B cell (primary cell): ENCODE measurements around the gene GLOD5. TPM values are rescaled to one million over a fixed set of nuclear protein-coding genes. Genes with fewer than 3 reads are reported as not detected.

Experiments
- ATAC-seq: fragments of 200-7000 bp; cut with Tn5 transposase; one replicate; pipeline ENCODE4 v1.10.0; 2021; ENCODE audit warnings: low read depth, mild to moderate bottlenecking, moderate number of reproducible peaks, moderate library complexity
- CTCF ChIA-PET: fragments of 350-600 bp; sonication (Branson Sonifier 250); formaldehyde crosslinking; loops from one replicate; lab custom pipeline; 2021; ENCODE audit warnings: antibody characterized with exemption, inconsistent platforms; lab: Charles Lee
- POLR2A ChIA-PET: fragments of 350-600 bp; sonication (Branson Sonifier 250); formaldehyde crosslinking; loops from one replicate; lab custom pipeline; 2021; ENCODE audit warnings: antibody characterized with exemption; lab: Charles Lee
- DNase-seq: peaks from one replicate; pipeline ENCODE4 v3.0.0; 2013
- H2AFZ ChIP-seq: 2 replicates; pipeline ENCODE4 v1.6.1; 2012; ENCODE audit warnings: mild to moderate bottlenecking, low read depth, low read length; ENCODE audit not compliant: insufficient read depth, poor library complexity, severe bottlenecking
- H3K27ac ChIP-seq, 2 donors: 1 replicate in 1 of 2; 2 replicates in 1 of 2; pipeline ENCODE4 v1.5.1; 2012 to 2013; ENCODE audit warnings: low read length in 2 of 2, mild to moderate bottlenecking in 2 of 2, moderate library complexity in 1 of 2
- H3K27me3 ChIP-seq, 4 experiments: fragments of 200-600 bp in 1 of 4; sonication (generic) in 1 of 4; replicated peaks in 1 of 4; 1 replicate in 2 of 4; 2 replicates in 2 of 4; pipeline versions ENCODE4 v1.6.1 to v1.7.0; 2013 to 2016; ENCODE audit warnings: low read length in 3 of 4, mild to moderate bottlenecking in 2 of 4, mixed read lengths in 1 of 4, moderate library complexity in 1 of 4; ENCODE audit not compliant: insufficient read depth in 4 of 4, control insufficient read depth in 3 of 4; ENCODE audit errors: control extremely low read depth in 1 of 4
- H3K36me3 ChIP-seq, 2 experiments: replicated peaks in 1 of 2; 1 replicate in 1 of 2; 2 replicates in 1 of 2; pipeline versions ENCODE4 v1.6.1 to v1.7.1; 2013; ENCODE audit warnings: low read length in 1 of 2; ENCODE audit not compliant: insufficient read depth in 2 of 2, control insufficient read depth in 1 of 2; ENCODE audit errors: control extremely low read depth in 1 of 2, extremely low read depth in 1 of 2
- H3K4me1 ChIP-seq, 2 donors: fragments of 200-600 bp in 1 of 2; sonication (generic) in 1 of 2; 1 replicate in 1 of 2; 2 replicates in 1 of 2; pipeline versions ENCODE4 v1.5.1 to v1.6.1; 2013 to 2017; ENCODE audit warnings: low read length in 2 of 2; ENCODE audit not compliant: control insufficient read depth in 2 of 2, insufficient read depth in 2 of 2
- H3K4me2 ChIP-seq: replicated peaks from 2 replicates; pipeline ENCODE3; 2012; ENCODE audit warnings: mild to moderate bottlenecking, low read depth, low read length; ENCODE audit not compliant: poor library complexity, severe bottlenecking
- H3K4me3 ChIP-seq, 5 experiments: fragments of 200-600 bp in 1 of 5; sonication (generic) in 1 of 5; 1 replicate in 3 of 5; 2 replicates in 2 of 5; pipeline versions ENCODE4 v1.5.1 to v1.7.0; 2011 to 2016; ENCODE audit warnings: low read length in 4 of 5, mild to moderate bottlenecking in 4 of 5, low read depth in 2 of 5, control low read depth in 1 of 5, moderate library complexity in 1 of 5; ENCODE audit not compliant: insufficient read depth in 1 of 5; ENCODE audit errors: control extremely low read depth in 1 of 5, extremely low read depth in 1 of 5
- H3K79me2 ChIP-seq: fragments of 200-600 bp; sonication (generic); one replicate; pipeline ENCODE4 v1.6.0; 2016; ENCODE audit warnings: low read length; ENCODE audit not compliant: control insufficient read depth, insufficient read depth
- H3K9ac ChIP-seq: fragments of 200-600 bp; sonication (generic); 2 replicates; pipeline ENCODE4 v1.6.1; 2017; ENCODE audit warnings: mild to moderate bottlenecking, low read length, moderate library complexity
- H3K9me3 ChIP-seq, 3 donors: one replicate each; pipeline versions ENCODE4 v1.6.1 to v1.7.1; 2013; ENCODE audit warnings: low read length in 2 of 3; ENCODE audit not compliant: control insufficient read depth in 2 of 3, insufficient read depth in 1 of 3; ENCODE audit errors: control extremely low read depth in 1 of 3
- H4K20me1 ChIP-seq: 2 replicates; pipeline ENCODE4 v1.6.0; 2012; ENCODE audit warnings: mild to moderate bottlenecking, low read length; ENCODE audit not compliant: insufficient read depth, control insufficient read depth, poor library complexity, severe bottlenecking
- H3K27ac Mint-ChIP-seq: one replicate; pipeline ENCODE4 v1.8.0; 2021; ENCODE audit warnings: mixed read lengths
- H3K27me3 Mint-ChIP-seq: one replicate; pipeline ENCODE4 v1.8.0; 2021; ENCODE audit warnings: mixed read lengths
- H3K4me1 Mint-ChIP-seq: one replicate; pipeline ENCODE4 v1.8.0; 2021; ENCODE audit warnings: mixed read lengths
- H3K4me3 Mint-ChIP-seq: one replicate; pipeline ENCODE4 v1.8.0; 2021; ENCODE audit warnings: mixed read lengths
- H3K9me3 Mint-ChIP-seq: one replicate; pipeline ENCODE4 v1.8.0; 2022; ENCODE audit warnings: mixed read lengths; ENCODE audit not compliant: insufficient read depth
- CTCF ChIP-seq: fragments of 200-600 bp; IDR thresholded peaks from one replicate; pipeline ENCODE4 v1.8.0; 2022; ENCODE audit warnings: antibody characterized with exemption, mild to moderate bottlenecking
- EZH2 ChIP-seq: IDR thresholded peaks from 2 replicates; pipeline ENCODE4 v1.6.1; 2012; ENCODE audit warnings: borderline replicate concordance, low read depth, mild to moderate bottlenecking, moderate library complexity, low read length; ENCODE audit not compliant: insufficient read depth, poor library complexity, severe bottlenecking
- WGBS: methylation state at CpG from one replicate; pipeline ENCODE4 v1.1.5; 2013; ENCODE audit warnings: missing lambda C conversion rate; ENCODE audit not compliant: insufficient coverage; 5-methylcytosine and 5-hydroxymethylcytosine counted together
- intact Hi-C: fragments of 100-400 bp; cut with micrococcal nuclease; formaldehyde crosslinking; loops from one replicate; pipeline ENCODE4 v1.10.0; 2022
- polyA plus RNA-seq: library from polyadenylated mRNA; depleted of rRNA; stranded (reverse); fragments of >200 nt; gene quantifications from 2 replicates; pipeline ENCODE4 v1.2.3, GENCODE V29; 2012
- small RNA-seq: library from RNA; depleted of rRNA; stranded (forward); fragments of <200 nt; gene quantifications from one replicate; pipeline ENCODE3, GENCODE V24; 2012; ENCODE audit warnings: low replicate concordance, low read depth; ENCODE audit not compliant: insufficient read length
- total RNA-seq, 2 donors: library from RNA; stranded (reverse); fragments of 120-200 nt in 1 of 2; gene quantifications; 1 replicate in 1 of 2; 2 replicates in 1 of 2; pipeline versions ENCODE4 v1.2.3 to v1.2.4, GENCODE V29; 2013 to 2022

GLOD5 gene
- total and polyA plus RNA-seq, 2 donors (not counting 1 experiment from before 2014, with no cell fraction given), result not detected

GRCh38 chrX:48823053-48823452 is 61.5 kb downstream of the GLOD5 start:
- WGBS, result 92% methylated on average over 3 of the region's 6 CpGs
- peaks cover 0 to 11% (median 0%) of the 10 kb centered on the region in 3 donors for H3K9me3 ChIP-seq
- Mint-ChIP-seq H3K4me1 (peaks cover 7% of the 10 kb centered on the region), H3K27me3 (peaks cover 6% of the 10 kb centered on the region), H3K9me3 (no peaks in the 10 kb centered on the region), H3K27ac (no peak overlapping the region), H3K4me3 (no peak overlapping the region)
- no peak overlapping the region for H3K9ac ChIP-seq
- peaks cover 0 to 6% of the 10 kb centered on the region in 2 donors for H3K4me1 ChIP-seq
- ChIA-PET CTCF (no interaction called here), POLR2A (no interaction called here)
- H3K27ac ChIP-seq, result no peak overlapping the region
- peaks cover 0 to 9% (median 3%) of the 10 kb centered on the region in 4 experiments for H3K27me3 ChIP-seq
- H3K36me3 ChIP-seq, result peaks cover 0 to 7% of the 10 kb centered on the region in 2 experiments
- no peak overlapping the region for H3K4me2 ChIP-seq
- no peak overlapping the region for H3K4me3 ChIP-seq
- intact Hi-C loops, result no loop called here
- DNase-seq (no peak), ATAC-seq (no peak)
- TF ChIP-seq CTCF, result no peak
- TF ChIP-seq EZH2, result no peak
- no peaks in the 10 kb centered on the region for H4K20me1 ChIP-seq
- H2AFZ ChIP-seq, result no peak overlapping the region
- no peaks in the 10 kb centered on the region for H3K79me2 ChIP-seq

Small RNAs within 50 kb of the gene (small RNA-seq; reads per million reads assigned to genes)
- gene RNU6-1056P (not detected), gene RNU6-29P (not detected)

Other genes with a start within 250 kb of the GLOD5 start
- 27.9 and 33.4 TPM in 2 replicates for gene EBP, start 239.9 kb upstream of the GLOD5 start, total RNA-seq
- 60.8 and 68.9 TPM in 2 replicates for gene EBP, start 239.9 kb upstream of the GLOD5 start, polyA plus RNA-seq
- gene TBC1D25, start 222.0 kb upstream of the GLOD5 start, total RNA-seq, result 24.6 and 25.2 TPM in 2 replicates
- 31.5 and 51.6 TPM in 2 replicates for gene TBC1D25, start 222.0 kb upstream of the GLOD5 start, polyA plus RNA-seq
- 190 and 200 TPM in 2 replicates for gene RBM3, start 187.3 kb upstream of the GLOD5 start, total RNA-seq
- 291 and 682 TPM in 2 replicates for gene RBM3, start 187.3 kb upstream of the GLOD5 start, polyA plus RNA-seq
- 85.1 and 94.6 TPM in 2 replicates for gene WDR13, start 164.3 kb upstream of the GLOD5 start, total RNA-seq
- gene WDR13, start 164.3 kb upstream of the GLOD5 start, polyA plus RNA-seq, result 257 and 273 TPM in 2 replicates
- 98.0 and 102 TPM in 2 replicates for gene WAS, start 77.9 kb upstream of the GLOD5 start, total RNA-seq
- 88.7 and 93.8 TPM in 2 replicates for gene WAS, start 77.9 kb upstream of the GLOD5 start, polyA plus RNA-seq
- gene SUV39H1, start 65.0 kb upstream of the GLOD5 start, total RNA-seq, result 8.9 and 9.5 TPM in 2 replicates
- 5.2 and 6.7 TPM in 2 replicates for gene SUV39H1, start 65.0 kb upstream of the GLOD5 start, polyA plus RNA-seq
- not detected in 2 replicates for gene GATA1, start 24.8 kb downstream of the GLOD5 start, total RNA-seq
- 0.16 TPM in 1 of 2 replicates, not detected in the other for gene GATA1, start 24.8 kb downstream of the GLOD5 start, polyA plus RNA-seq
- 168 and 170 TPM in 2 replicates for gene HDAC6, start 40.3 kb downstream of the GLOD5 start, total RNA-seq
- gene HDAC6, start 40.3 kb downstream of the GLOD5 start, polyA plus RNA-seq, result 125 and 137 TPM in 2 replicates
- gene ERAS, start 64.8 kb downstream of the GLOD5 start, total RNA-seq, result not detected in 2 replicates
- gene ERAS, start 64.8 kb downstream of the GLOD5 start, polyA plus RNA-seq, result 0.09 and 0.19 TPM in 2 replicates
- not detected in 2 replicates for gene PCSK1N, start 73.9 kb downstream of the GLOD5 start, total RNA-seq
- 0.09 TPM in 1 of 2 replicates, not detected in the other for gene PCSK1N, start 73.9 kb downstream of the GLOD5 start, polyA plus RNA-seq
- gene TIMM17B, start 136.0 kb downstream of the GLOD5 start, total RNA-seq, result 50.0 and 54.3 TPM in 2 replicates
- gene TIMM17B, start 136.0 kb downstream of the GLOD5 start, polyA plus RNA-seq, result 52.3 and 63.9 TPM in 2 replicates
- 89.5 and 89.9 TPM in 2 replicates for gene PQBP1, start 136.2 kb downstream of the GLOD5 start, total RNA-seq
- gene PQBP1, start 136.2 kb downstream of the GLOD5 start, polyA plus RNA-seq, result 128 and 138 TPM in 2 replicates
- gene SLC35A2, start 149.9 kb downstream of the GLOD5 start, total RNA-seq, result 19.1 and 24.1 TPM in 2 replicates
- gene SLC35A2, start 149.9 kb downstream of the GLOD5 start, polyA plus RNA-seq, result 22.0 and 35.2 TPM in 2 replicates
- gene PIM2, start 157.3 kb downstream of the GLOD5 start, total RNA-seq, result 315 and 323 TPM in 2 replicates
- 249 and 276 TPM in 2 replicates for gene PIM2, start 157.3 kb downstream of the GLOD5 start, polyA plus RNA-seq
- 101 and 105 TPM in 2 replicates for gene OTUD5, start 195.9 kb downstream of the GLOD5 start, total RNA-seq
- gene OTUD5, start 195.9 kb downstream of the GLOD5 start, polyA plus RNA-seq, result 116 and 130 TPM in 2 replicates
- 1.5 and 2.3 TPM in 2 replicates for gene KCND1, start 210.1 kb downstream of the GLOD5 start, total RNA-seq
- 2.2 and 4.3 TPM in 2 replicates for gene KCND1, start 210.1 kb downstream of the GLOD5 start, polyA plus RNA-seq
- gene GRIPAP1, start 240.5 kb downstream of the GLOD5 start, total RNA-seq, result 143 and 150 TPM in 2 replicates
- 70.7 and 127 TPM in 2 replicates for gene GRIPAP1, start 240.5 kb downstream of the GLOD5 start, polyA plus RNA-seq